Left renal pelvis (tissue), 4 donors: ENCODE measurements around the gene DLGAP3. TPM values are rescaled to one million over a fixed set of nuclear protein-coding genes. Genes with fewer than 3 reads are reported as not detected.

ENCODE experiments used
- DNase-seq, 4 donors: peaks; one replicate each; pipeline ENCODE4 v3.0.0-alpha.2; 2013; ENCODE audit warnings: low read depth in 4 of 4, low spot score in 3 of 4
- polyA plus RNA-seq, 4 donors: library from polyadenylated mRNA; unstranded; fragments of 120-200 nt; gene quantifications; one replicate each; pipeline ENCODE4 v1.2.1, GENCODE V29; 2013; ENCODE audit not compliant: insufficient read length in 4 of 4

The DLGAP3 gene
- polyA plus RNA-seq, 4 donors, result 0.29 to 3.2 (median 1.8) TPM

GRCh38 chr1:34870395-34870794 lies 59.1 kb downstream of the DLGAP3 start:
- no peak for DNase-seq

- no peak for DNase-seq
These were observed 59.7 kb downstream of the DLGAP3 start for GRCh38 chr1:34869760-34870159.

- no peak for DNase-seq
These were observed 61.0 kb downstream of the DLGAP3 start for GRCh38 chr1:34868230-34869049.

- DNase-seq, result no peak
These were observed 62.0 kb downstream of the DLGAP3 start for GRCh38 chr1:34867415-34867814.

DNA sequence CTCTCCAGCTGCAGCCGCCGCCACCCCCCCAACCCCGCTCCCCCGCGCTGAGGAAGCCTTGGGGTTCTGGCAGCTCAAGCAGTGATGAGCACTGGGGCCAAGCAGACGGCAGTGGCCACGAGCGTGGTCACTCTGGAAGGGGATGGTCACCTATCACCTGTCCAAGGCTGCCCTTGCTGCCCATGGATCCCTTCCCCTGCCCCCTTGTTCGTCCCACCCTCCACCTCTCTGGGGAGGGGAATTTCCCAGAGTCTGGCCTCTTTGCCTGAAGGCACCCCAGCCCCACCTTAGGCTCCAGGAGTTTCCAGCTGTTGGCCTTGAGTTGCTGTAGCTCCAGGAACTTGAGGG lies 62.7 kb downstream of the DLGAP3 start:
- DNase-seq, result no peak

DNA sequence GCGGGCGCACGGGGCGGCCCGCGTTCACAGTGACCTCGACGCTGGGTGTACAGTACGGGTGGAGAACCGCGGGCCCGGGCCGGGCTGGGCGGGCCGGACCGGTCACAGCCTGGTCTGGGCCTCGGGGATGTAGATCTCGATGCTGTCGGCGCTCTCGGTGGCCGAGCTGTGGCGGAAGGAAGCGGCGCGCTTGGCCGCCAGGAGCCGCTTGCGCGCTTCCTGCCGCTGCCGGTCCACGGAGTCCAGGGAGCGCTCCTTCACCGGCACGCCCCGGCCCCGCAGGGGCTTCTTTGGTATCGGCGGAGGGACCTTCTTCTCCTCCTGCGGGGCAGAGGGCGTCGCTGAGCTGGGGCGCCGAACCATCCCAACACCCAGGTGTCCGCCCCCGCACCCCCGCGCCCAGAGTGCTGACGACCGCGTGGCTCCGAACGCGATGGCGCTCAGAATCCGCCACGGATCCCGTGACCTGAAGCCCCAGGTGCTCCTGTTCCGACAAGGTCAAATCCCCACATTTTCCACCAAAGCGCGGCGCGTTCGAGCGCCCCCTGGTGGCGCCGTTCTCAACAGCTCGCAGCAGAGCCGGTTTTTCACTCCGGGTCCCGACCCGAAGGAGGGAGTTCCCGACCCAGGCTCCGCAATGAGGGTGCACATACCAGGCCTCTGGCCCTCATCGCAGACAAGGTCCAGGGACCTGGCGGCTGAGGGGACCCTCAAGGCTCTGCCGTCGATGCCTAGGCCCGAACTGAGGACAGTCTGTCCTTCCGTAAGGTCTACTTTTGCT lies 63.3 kb downstream of the DLGAP3 start:
- DNase-seq, result peak in 3 of 4 donors; percentile 55 to 65 (median 62)

GRCh38 chr1:34865573-34865972 lies 63.9 kb downstream of the DLGAP3 start:
- DNase-seq, result no peak

- DNase-seq, result no peak
These were observed 64.7 kb downstream of the DLGAP3 start for GRCh38 chr1:34864759-34865158.

DNA sequence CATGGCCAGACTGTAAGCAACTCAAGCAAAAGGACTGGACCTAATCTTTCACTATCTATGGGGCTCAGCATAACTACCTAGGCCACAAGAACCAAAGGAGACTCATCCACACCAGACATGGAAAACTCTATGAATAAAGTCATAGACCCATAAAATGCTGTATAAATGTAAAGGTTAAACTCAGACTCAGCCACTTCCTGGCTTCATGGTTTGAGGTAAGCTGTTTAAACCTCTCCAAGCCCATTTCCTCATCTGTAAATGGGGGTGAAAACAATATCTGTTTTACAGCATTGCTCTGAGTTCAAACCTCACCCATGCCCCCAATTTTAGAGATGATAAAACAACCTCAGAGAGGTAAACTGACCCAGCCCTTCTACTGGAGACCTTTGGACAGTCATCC lies 65.9 kb downstream of the DLGAP3 start:
- no peak for DNase-seq

DNA sequence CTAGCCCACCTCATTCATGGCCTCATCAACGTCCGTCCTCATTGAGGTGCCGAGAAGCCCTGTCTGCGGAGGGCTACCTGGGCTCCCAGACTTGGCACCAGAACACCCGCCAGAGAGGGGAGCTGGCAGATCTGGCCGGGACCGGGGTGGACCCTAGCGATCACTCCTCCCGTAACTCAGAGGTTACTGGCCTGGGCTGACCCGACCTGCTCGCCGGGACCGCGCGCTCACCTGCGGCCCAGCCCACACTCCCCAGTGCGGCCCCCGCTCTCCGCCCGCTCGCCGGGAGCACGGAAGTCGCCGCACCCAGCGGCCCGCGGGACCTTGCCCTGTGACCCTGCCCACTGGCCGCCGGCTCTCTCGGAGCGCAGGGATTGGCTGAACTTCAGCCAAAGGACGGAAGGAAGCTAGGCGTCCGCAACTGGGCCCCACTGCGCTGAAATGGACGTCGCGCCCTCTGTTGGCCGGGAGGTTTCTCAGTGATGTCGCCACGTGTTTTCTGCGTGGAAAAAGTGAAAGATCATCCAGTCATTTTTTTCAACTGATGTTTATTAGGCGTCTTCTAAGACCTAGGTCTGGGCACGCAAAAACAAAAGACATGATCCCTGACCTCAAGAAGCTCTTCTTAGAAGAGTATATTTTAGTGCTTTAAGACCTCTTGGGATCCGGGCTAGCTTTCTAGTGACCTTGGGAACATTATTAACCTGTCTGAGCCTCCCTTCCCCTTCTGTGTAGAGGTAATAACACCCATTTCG lies 69.8 kb downstream of the DLGAP3 start, which contains the start of gene SMIM12:
SMIM12 (minus strand) TSS at position 304 of the 755 bp plus-strand sequence. CDS start 3,772 bp downstream, outside the sequence.
- peak; percentile 66 to 82 (median 76) for DNase-seq

GRCh38 chr1:34858901-34859445 lies 70.5 kb downstream of the DLGAP3 start:
- DNase-seq, result no peak

- no peak for DNase-seq
These were observed 72.8 kb downstream of the DLGAP3 start for GRCh38 chr1:34856697-34857096.

DNA sequence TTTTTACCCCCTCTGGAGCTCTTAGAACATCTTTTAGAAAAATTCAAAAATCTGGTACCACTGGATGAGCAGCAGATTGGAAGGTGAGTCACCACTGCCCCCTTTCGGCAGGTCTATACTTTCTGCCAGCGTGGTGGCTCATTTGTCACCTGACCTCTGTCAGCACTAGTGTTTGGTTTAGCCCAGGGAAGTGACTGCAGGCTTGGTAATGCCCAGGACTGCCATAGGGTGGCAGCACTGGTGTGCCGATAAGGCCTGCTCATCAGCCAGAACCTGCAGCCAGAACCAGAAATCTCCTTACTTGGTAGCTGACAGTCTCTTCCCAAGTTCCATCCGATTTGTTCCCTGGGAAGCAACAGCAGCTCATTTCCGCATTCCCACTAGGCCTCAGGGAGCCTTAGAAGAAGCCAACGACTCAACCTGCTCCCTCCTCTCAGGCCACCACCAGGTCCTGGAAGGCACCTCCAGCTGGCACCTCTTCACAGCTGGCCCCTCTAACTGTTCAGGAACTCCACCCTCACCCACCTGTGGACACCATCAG lies 76.7 kb downstream of the DLGAP3 start:
- DNase-seq, result peak; percentile 73 to 84 (median 76)

GRCh38 chr1:34851431-34852105 lies 77.9 kb downstream of the DLGAP3 start:
- no peak for DNase-seq

DNA sequence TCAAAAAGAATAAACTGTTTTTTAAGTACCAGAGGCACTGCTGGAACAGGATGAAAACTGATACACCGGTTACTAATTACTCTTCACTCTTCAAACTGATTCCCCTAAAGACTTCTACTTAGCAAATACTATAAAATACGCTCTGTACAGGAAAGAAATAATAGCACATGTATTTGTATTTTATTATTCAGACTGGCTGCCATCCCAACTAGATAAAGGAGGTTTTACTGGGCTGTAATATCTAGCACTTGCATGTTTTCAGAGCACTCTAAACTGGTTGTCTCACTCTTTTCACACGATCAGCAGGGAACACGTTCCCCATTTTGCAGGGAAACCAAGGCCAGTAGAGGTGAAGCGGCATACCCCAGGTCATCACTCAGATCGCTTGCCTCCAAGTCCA lies 79.1 kb downstream of the DLGAP3 start:
- no peak for DNase-seq

GRCh38 chr1:34847094-34847493 lies 82.4 kb downstream of the DLGAP3 start:
- DNase-seq, result no peak

- DNase-seq, result no peak
These were observed 83.2 kb downstream of the DLGAP3 start for GRCh38 chr1:34846265-34846664.

- no peak for DNase-seq
These were observed 84.1 kb downstream of the DLGAP3 start for GRCh38 chr1:34845131-34845901.

DNA sequence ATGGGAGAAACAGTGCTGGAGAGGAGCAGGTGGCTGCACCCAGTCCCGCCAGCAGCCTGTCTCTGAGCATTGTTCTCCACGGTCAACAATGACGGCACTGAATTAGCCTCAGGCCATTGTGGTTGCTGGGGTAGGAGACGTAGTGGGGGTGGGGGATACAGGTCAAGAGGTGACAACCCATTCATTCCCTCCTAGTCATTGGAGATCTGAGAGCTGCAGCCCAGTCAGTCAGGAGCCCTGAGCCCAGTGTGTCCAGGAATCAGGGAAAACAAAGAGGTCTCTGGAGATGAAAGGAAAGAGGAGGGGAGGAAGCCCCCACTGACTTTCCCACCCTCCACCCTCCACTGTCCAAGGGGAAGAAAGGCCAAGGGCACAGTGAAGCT lies 85.2 kb downstream of the DLGAP3 start:
- DNase-seq, result no peak
